HG03457 (cell line): ENCODE measurements around the gene MBD3L5.
"Not testable (repeated sequence)": the region's sequence is repeated elsewhere in the genome, so short reads cannot be mapped to it uniquely, and the experiment has no call there.

Experiments
- ATAC-seq: cut with Tn5 transposase; IDR thresholded peaks from one replicate; pipeline ENCODE4 v1.9.1; 2021; ENCODE audit warnings: moderate number of reproducible peaks; ENCODE audit not compliant: unreplicated experiment

Gene MBD3L5

GRCh38 chr19:7030278-7030677, at the start of gene MBD3L5:
MBD3L5 (plus strand) TSS chr19:7030578; CDS start chr19:7030612, 34 bp downstream.
- ATAC-seq = not testable (repeated sequence)

GRCh38 chr19:6983448-6983847, 46.9 kb upstream of the MBD3L5 start:
- no peak for ATAC-seq

DNA sequence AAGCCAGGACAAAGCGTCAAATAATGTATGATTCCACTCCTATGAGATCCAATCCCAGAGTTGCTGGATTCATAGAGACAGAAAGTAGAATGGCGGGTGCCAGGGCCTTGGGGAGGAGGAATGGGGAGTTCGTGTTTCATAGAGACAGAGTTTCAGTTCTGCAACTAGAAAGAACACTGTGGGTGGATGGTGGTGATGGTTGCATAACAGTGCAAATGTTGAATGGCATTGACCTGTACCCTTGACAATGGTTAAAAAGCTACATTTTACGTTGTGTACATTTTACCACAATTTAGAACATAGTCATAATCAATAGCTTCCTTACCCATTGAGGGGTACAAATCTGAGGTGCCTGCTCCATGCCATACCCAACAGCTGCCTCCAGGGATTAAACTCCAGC, 42.5 kb upstream of the MBD3L5 start:
- no peak for ATAC-seq

GRCh38 chr19:6988257-6988656, 42.1 kb upstream of the MBD3L5 start:
- no peak for ATAC-seq

- ATAC-seq = no peak
These were observed 35.3 kb upstream of the MBD3L5 start for GRCh38 chr19:6995054-6995453.

DNA sequence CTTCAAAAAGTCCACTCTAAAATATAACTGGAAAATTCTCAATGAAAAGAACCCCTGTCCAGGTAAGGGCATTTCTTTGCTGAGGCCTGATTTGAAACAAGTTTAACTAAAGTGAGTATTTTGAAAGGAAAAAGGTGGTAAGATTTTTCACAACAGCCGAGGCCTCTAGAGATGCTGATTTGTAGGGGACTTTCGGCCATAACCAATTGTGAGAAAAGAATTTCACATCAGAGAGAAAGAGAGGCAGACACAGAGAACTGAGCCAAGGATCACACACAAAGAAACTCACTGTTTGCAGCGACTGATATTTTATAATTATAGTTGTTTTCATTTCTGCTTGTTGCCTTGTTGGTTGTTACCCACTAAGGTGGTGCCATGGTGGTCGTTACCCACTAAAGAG, 33.6 kb upstream of the MBD3L5 start:
- no peak for ATAC-seq

- ATAC-seq = no peak
These were observed 32.5 kb upstream of the MBD3L5 start for GRCh38 chr19:6997679-6998445.

- no peak for ATAC-seq
These were observed 30.4 kb upstream of the MBD3L5 start for GRCh38 chr19:6999933-7000332.

- ATAC-seq = no peak
These were observed 30.0 kb upstream of the MBD3L5 start for GRCh38 chr19:7000333-7000732.

GRCh38 chr19:7000816-7001215, 29.6 kb upstream of the MBD3L5 start:
- no peak for ATAC-seq

GRCh38 chr19:7004313-7004931, 26.0 kb upstream of the MBD3L5 start:
- no peak for ATAC-seq

- no peak for ATAC-seq
These were observed 24.2 kb upstream of the MBD3L5 start for GRCh38 chr19:7006135-7006704.

GRCh38 chr19:7007859-7008258, 22.5 kb upstream of the MBD3L5 start:
- no peak for ATAC-seq

- no peak for ATAC-seq
These were observed 19.4 kb upstream of the MBD3L5 start for GRCh38 chr19:7010722-7011593.

GRCh38 chr19:7013678-7014077, 16.7 kb upstream of the MBD3L5 start:
- no peak for ATAC-seq

- ATAC-seq = no peak
These were observed 11.6 kb upstream of the MBD3L5 start for GRCh38 chr19:7018828-7019227.

- ATAC-seq = not testable (repeated sequence)
These were observed 9.0 kb upstream of the MBD3L5 start, which contains the start of gene MBD3L2B for GRCh38 chr19:7021331-7021730. MBD3L2B (minus strand) TSS chr19:7021431; CDS start chr19:7021397, 34 bp downstream.

- not testable (repeated sequence) for ATAC-seq
These were observed 1.6 kb upstream of the MBD3L5 start for GRCh38 chr19:7028790-7029189.

GRCh38 chr19:7040079-7040478, 9.7 kb downstream of the MBD3L5 start, which contains the start of gene MBD3L4:
MBD3L4 (minus strand) TSS chr19:7040179; CDS start chr19:7040144, 35 bp downstream.
- not testable (repeated sequence) for ATAC-seq

DNA sequence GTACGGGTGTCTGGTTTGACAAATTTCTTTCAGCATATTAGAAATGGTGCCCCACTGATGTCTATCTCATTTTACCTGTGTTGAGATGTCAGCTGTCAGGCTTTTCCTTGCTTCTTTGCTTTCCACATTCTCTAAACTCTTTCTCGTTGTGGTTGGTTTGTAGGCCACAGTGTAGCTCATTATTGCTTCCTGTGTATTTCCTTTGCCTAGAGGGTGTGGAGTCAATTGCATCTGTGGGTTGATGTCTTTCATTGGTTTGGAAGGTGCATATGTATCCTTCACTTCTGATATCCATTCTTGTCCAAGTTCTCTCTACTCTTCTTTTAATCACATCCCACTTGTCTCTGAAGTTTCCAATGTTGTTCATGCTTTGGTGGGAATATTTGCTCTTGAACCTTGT, 11.2 kb downstream of the MBD3L5 start:
- not testable (repeated sequence) for ATAC-seq

GRCh38 chr19:7049021-7049420, 18.6 kb downstream of the MBD3L5 start, which contains the start of gene MBD3L2:
MBD3L2 (plus strand) TSS chr19:7049321; CDS start chr19:7049374, 53 bp downstream.
- ATAC-seq = not testable (repeated sequence)
